ENCODE data around the gene VEZF1. TPM values are rescaled to one million over a fixed set of nuclear protein-coding genes. Genes with fewer than 3 reads are reported as not detected.

The VEZF1 gene
- total RNA-seq, 1 experiment from 2014 or later: 50.9 TPM

GRCh38 chr17:57971572-57971971 is 16.5 kb downstream of the VEZF1 start:
- BruUV-seq (replicated peaks): no TSS peak
- Histone ChIP-seq H3K27ac (no peak overlapping the region), H3K27me3 (ENCODE audit: insufficient read depth, low read depth) (no peaks in the 10 kb centered on the region), H3K4me3 (no peak overlapping the region), H3K79me2 (ENCODE audit: low read depth) (no peaks in the 10 kb centered on the region), H3K4me1 (replicated peaks; ENCODE audit: insufficient read depth) (no peaks in the 10 kb centered on the region), H3F3A (ENCODE audit: insufficient read depth, low read depth) (peaks cover 24% of the 10 kb centered on the region), H4K20me1 (ENCODE audit: insufficient read depth) (0 out of 2 replicates have a peak, but pooled peaks cover 5% of the 10 kb centered on the region), H3K9me2 (ENCODE audit: insufficient read depth) (no peaks in the 10 kb centered on the region), H3K36me3 (ENCODE audit: low read depth) (peaks cover 34% of the 10 kb centered on the region), H3K9me3 (ENCODE audit: insufficient read depth, low read depth) (no peaks in the 10 kb centered on the region), H3K4me2 (no peak overlapping the region), H2AFZ (no peak overlapping the region)
- intact Hi-C loops (cut with micrococcal nuclease; ENCODE audit: unreplicated experiment): no loop called here
- no peak for DNase-seq
- ChIA-PET CTCF (no interaction called here), POLR2A (ENCODE audit: unreplicated experiment) (no interaction called here)
- TF ChIP-seq EZH2 (IDR thresholded peaks at IDR 0.05; ENCODE audit: low read depth): no peak
- TF ChIP-seq CTCF (conservative IDR thresholded peaks at IDR 0.05): no peak

- H2AFZ ChIP-seq: no peak overlapping the region
- no peaks in the 10 kb centered on the region for H3K79me2 ChIP-seq (ENCODE audit: low read depth)
- no peak for DNase-seq
- peaks cover 24% of the 10 kb centered on the region for H3F3A ChIP-seq (ENCODE audit: insufficient read depth, low read depth)
- BruUV-seq (replicated peaks): no TSS peak
- ChIA-PET POLR2A (ENCODE audit: unreplicated experiment) (no interaction called here), CTCF (no interaction called here)
- H3K9me2 ChIP-seq (ENCODE audit: insufficient read depth): no peaks in the 10 kb centered on the region
- H3K36me3 ChIP-seq (ENCODE audit: low read depth): peaks cover 26% of the 10 kb centered on the region
- no peak overlapping the region for H3K4me3 ChIP-seq
- TF ChIP-seq EZH2 (IDR thresholded peaks at IDR 0.05; ENCODE audit: low read depth) (no peak), CTCF (conservative IDR thresholded peaks at IDR 0.05) (no peak)
- intact Hi-C loops (cut with micrococcal nuclease; ENCODE audit: unreplicated experiment): no loop called here
- H3K27ac ChIP-seq: no peak overlapping the region
- H3K27me3 ChIP-seq (ENCODE audit: insufficient read depth, low read depth): no peaks in the 10 kb centered on the region
- no peak overlapping the region for H3K4me2 ChIP-seq
- H4K20me1 ChIP-seq (ENCODE audit: insufficient read depth): no peaks in the 10 kb centered on the region
- no peaks in the 10 kb centered on the region for H3K9me3 ChIP-seq (ENCODE audit: insufficient read depth, low read depth)
- H3K4me1 ChIP-seq (replicated peaks; ENCODE audit: insufficient read depth): no peaks in the 10 kb centered on the region
Measured at GRCh38 chr17:57970710-57971109, 17.3 kb downstream of the VEZF1 start.

- Histone ChIP-seq H3K4me1 (replicated peaks; ENCODE audit: insufficient read depth) (no peaks in the 10 kb centered on the region), H3K36me3 (ENCODE audit: low read depth) (0 out of 2 replicates have a peak, but pooled peaks cover 7% of the 10 kb centered on the region), H2AFZ (no peak overlapping the region), H3K4me2 (no peak overlapping the region), H4K20me1 (ENCODE audit: insufficient read depth) (no peaks in the 10 kb centered on the region), H3K27me3 (ENCODE audit: insufficient read depth, low read depth) (no peaks in the 10 kb centered on the region), H3K4me3 (no peak overlapping the region), H3K9me3 (ENCODE audit: insufficient read depth, low read depth) (no peaks in the 10 kb centered on the region), H3F3A (ENCODE audit: insufficient read depth, low read depth) (peaks cover 15% of the 10 kb centered on the region; the same call in 1 of the 2 replicates), H3K79me2 (ENCODE audit: low read depth) (no peaks in the 10 kb centered on the region), H3K27ac (no peak overlapping the region), H3K9me2 (ENCODE audit: insufficient read depth) (no peaks in the 10 kb centered on the region)
- ChIA-PET POLR2A (ENCODE audit: unreplicated experiment) (no interaction called here), CTCF (no interaction called here)
- DNase-seq: no peak
- intact Hi-C loops (cut with micrococcal nuclease; ENCODE audit: unreplicated experiment): no loop called here
- no TSS peak for BruUV-seq (replicated peaks)
- no peak for TF ChIP-seq CTCF (conservative IDR thresholded peaks at IDR 0.05)
- no peak for TF ChIP-seq EZH2 (IDR thresholded peaks at IDR 0.05; ENCODE audit: low read depth)
Measured at GRCh38 chr17:57968456-57968855, 19.6 kb downstream of the VEZF1 start.
